GM12872 (cell line): ENCODE results near the gene HUS1B.

Experiments used
- TF ChIP-seq, protein P1 (sequence below): IDR thresholded peaks from 3 replicates; pipeline ENCODE4 v1.5.1; 2011; ENCODE audit warnings: low read depth, mild to moderate bottlenecking, low read length, moderate library complexity; ENCODE audit not compliant: insufficient read depth

HUS1B gene

DNA sequence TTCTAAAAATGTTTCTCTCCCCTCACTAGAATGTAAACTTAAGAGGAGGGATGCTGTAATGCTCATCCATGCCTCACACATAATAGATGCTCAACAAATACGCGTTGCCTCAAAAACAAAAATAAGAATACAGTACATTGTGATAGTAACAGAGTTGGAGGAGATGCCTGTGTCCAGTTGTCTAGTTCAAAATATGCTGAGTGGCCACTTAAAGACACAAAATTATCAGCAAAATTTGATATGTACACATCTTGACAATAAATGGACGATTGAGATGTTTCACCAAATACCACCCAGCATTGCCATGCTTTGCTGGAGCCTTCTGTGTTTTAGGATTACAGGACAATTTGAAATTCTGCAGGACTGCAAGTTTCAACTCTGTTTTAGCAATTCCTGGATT lies 43.6 kb upstream of the HUS1B start:
- TF ChIP-seq, protein P1, sequence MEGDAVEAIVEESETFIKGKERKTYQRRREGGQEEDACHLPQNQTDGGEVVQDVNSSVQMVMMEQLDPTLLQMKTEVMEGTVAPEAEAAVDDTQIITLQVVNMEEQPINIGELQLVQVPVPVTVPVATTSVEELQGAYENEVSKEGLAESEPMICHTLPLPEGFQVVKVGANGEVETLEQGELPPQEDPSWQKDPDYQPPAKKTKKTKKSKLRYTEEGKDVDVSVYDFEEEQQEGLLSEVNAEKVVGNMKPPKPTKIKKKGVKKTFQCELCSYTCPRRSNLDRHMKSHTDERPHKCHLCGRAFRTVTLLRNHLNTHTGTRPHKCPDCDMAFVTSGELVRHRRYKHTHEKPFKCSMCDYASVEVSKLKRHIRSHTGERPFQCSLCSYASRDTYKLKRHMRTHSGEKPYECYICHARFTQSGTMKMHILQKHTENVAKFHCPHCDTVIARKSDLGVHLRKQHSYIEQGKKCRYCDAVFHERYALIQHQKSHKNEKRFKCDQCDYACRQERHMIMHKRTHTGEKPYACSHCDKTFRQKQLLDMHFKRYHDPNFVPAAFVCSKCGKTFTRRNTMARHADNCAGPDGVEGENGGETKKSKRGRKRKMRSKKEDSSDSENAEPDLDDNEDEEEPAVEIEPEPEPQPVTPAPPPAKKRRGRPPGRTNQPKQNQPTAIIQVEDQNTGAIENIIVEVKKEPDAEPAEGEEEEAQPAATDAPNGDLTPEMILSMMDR, result no peak

DNA sequence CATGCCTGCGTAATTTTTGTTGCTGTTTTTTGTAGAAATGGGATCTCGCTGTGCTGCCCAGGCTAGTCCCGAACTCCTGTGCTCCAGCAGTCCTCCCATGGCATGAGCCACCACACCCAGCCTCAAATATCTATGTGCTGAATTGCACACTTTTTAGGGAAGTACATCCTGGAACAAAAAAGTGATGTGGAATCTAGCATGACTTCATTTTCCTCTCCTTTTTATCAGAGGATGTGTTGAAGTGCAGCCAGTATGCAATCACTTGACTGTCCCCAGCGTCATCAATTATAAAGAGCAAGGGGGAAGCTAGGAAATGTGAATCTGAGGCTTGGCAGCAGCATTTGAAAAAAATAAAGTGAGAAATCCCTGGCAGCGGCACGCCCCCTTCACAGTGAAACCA lies 42.4 kb upstream of the HUS1B start:
- TF ChIP-seq, protein P1, result no peak

DNA sequence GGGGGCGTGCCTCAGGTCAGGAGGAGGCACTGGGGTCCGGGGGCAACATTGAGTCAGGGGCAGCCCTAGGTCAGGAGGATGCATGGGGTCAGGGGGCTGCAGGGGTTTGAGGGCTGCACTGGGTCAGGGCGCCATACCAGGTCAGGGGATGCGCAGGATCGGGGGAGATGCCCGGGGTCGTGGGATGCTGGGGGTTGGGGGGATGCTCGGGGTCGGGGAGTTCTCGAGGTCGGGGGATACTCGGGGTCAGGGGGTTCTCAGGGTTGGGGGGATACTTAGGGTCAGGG lies 36.8 kb upstream of the HUS1B start:
- TF ChIP-seq, protein P1, result no peak

DNA sequence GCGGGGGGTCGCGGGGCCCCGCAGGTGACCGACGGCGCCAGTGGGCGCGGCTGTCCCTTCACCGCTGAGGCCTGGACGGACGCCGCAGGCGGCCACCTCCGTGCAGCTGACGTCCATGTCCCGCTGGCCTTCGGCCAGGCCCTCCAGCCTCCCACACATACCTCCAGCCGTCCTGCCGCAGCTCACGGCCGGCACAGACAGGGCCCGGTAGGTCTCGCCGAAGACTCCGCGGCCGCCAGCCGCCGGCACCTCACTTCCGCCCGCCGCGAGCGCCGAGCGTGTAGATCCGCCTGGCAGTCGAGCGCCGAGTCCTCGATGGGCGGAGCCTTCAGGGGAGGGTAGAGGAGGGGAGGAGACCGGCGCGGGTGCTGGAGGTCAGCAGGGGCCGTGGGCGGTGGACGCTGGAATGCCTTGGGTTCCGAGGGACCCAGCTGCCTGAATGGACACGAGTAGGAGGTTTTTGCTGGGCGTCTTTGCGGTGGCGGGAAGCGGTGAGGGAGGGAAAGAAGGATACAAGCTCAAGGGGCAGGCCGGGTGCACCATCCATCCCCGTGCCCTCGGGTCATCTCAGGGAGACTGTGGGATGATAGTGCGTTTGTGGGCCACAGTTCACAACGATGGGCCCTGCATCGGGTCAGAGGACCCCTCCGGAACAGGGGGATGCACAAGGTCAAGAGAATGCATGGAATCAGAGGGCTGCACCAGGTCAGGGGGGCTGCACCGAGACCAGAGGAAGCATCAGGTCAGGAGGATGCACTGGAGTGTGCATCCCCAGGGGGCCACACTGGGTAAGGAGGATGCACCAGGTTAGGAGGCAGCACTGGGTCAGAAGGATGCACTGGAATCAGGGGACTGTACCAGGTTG lies 36.2 kb upstream of the HUS1B start, which contains the start of gene EXOC2:
EXOC2 (minus strand) TSS at position 282 of the 865 bp plus-strand sequence. CDS start 55,321 bp downstream, outside the sequence.
- TF ChIP-seq, protein P1, result 0 out of 3 replicates have a peak, but pooled peaks have one; percentile 13

DNA sequence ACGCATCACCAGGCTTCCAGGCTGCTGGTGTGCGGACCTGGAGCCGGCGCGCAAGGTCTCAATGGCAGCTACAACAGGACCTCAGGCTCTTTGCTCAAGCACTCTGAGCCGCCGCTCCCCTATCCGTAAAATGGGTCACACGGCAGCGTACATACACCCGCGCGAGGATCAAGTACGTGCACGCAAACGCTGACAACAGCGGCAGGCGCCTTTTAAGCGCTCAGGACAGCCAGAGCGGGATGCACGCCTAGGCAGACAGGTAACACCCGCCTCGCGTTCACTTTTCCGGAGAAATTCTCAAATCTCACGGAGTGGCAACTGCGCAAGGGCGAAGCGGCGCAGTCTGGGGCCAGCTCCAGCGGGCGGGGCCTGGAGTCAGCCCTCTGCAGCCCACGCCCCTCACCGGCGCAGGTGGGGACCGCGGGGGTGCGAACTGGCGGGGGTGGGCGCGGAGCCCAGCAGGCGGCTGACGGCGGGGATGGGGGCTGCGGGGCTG lies 35.5 kb upstream of the HUS1B start:
- TF ChIP-seq, protein P1, result no peak

DNA sequence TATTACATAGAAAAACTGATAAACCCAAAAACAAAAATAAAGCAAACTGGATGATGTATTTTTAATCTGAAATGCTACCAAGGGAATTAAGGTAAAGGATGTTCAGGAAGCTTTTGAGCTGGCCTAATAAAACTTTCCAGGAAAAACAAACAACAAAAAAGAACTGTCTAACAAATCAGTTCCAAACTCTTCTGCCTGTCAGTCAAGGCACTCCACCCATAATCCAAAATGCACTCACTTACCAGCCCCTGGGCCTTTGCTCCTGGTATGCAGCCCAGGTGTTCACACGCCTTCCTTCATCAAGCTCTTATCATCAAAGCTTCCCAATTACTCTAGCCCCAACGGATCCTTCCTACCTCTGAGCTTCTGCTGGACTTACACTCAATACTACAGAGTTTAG lies 32.3 kb upstream of the HUS1B start:
- TF ChIP-seq, protein P1, result no peak

DNA sequence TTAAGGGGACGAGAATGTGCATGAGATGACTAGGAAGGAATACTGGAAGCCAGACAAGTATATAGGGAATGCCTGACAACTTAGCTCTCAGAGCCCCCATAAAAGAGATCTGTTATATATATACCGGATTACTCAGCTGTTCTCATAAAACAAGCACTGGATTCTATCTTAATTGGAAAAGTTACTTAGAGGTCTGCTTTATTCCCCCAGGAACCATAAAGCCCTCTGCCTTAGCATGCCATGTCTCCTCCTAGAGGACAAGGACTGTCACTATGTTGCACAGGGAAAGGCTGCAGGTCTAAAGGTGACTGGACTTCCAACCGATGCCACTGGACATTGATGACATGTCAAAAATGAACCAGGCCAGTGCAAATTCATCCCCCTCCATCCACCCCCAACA lies 29.6 kb upstream of the HUS1B start:
- TF ChIP-seq, protein P1, result peak; percentile 28; the same call in 1 of the 3 replicates
